ENCODE data around the gene VCPKMT.
"Not testable (repeated sequence)": the region's sequence is repeated elsewhere in the genome, so short reads cannot be mapped to it uniquely, and the experiment has no call there.

Gene VCPKMT

GRCh38 chr14:50091240-50091913, 25.0 kb downstream of the VCPKMT start:
- no peak for DNase-seq

- DNase-seq, result no peak
These were observed 27.2 kb downstream of the VCPKMT start for GRCh38 chr14:50089208-50089607.

GRCh38 chr14:50088731-50089130, 27.6 kb downstream of the VCPKMT start:
- DNase-seq, result no peak

- no peak for DNase-seq
These were observed 28.3 kb downstream of the VCPKMT start for GRCh38 chr14:50088117-50088515.

- DNase-seq, result peak; percentile 59
These were observed 28.8 kb downstream of the VCPKMT start for GRCh38 chr14:50087341-50088116.

- no peak for DNase-seq
These were observed 30.1 kb downstream of the VCPKMT start for GRCh38 chr14:50086321-50086711.

GRCh38 chr14:50085570-50086320, 30.6 kb downstream of the VCPKMT start:
- no peak for DNase-seq

DNA sequence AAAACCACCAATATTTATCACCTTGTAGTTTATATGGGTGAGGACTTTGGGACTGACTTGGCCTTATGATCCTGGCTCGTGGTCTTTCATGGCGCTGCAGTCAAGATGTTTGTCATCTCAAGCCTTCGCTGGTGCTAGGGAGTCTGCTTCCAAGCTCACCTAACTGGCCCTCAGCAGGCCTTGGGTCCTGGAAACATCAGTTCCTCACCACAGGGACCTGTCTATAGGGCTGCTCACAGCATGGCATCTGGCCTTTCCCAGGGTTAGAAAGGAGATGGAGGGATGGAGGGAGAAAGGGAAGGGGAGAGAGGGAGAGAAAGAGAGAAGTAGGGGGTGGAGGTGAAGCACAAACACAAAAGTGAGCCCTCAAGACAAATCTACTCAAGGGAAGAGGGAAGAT, 31.7 kb downstream of the VCPKMT start:
- no peak for DNase-seq

DNA sequence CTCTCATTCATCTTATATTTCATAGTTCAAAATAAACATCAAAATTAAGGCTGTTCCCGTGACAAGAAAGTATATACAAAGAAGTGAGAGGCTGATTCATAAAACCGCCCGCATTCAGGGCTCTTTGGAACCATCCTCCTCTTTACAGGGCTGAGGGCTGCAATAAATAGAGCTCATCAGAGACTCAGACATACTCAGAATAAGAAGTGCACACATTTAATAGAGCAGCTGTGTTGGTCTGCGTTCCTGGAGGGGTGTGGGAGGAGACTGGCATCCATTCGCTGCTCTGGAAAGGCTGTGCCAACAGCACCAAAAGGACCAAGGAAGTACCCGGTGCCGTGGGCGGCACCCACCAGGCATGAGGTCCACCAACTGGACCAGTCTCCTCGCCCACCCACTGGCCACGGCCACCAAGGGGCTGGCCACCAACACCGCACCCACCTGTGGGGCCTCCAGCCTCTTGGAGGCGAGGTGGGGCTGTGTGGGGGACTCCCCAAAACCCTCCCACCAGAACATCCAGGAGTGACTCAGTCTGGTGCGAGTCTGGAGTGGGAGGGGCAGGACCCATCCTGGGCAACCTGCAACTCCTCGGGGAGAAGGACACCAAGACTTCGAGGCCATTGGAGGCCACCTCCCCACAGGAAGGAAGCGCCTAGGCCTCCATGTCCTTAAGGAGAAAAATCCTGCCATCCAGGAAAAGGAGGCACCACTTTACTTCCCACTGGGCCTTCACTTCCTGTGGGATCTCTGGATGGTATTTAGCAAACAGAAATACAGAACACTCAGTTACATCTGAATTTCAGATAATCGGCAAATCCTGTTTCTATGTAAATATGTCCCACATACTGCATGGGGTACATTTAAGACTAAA, 32.7 kb downstream of the VCPKMT start:
- no peak for DNase-seq

DNA sequence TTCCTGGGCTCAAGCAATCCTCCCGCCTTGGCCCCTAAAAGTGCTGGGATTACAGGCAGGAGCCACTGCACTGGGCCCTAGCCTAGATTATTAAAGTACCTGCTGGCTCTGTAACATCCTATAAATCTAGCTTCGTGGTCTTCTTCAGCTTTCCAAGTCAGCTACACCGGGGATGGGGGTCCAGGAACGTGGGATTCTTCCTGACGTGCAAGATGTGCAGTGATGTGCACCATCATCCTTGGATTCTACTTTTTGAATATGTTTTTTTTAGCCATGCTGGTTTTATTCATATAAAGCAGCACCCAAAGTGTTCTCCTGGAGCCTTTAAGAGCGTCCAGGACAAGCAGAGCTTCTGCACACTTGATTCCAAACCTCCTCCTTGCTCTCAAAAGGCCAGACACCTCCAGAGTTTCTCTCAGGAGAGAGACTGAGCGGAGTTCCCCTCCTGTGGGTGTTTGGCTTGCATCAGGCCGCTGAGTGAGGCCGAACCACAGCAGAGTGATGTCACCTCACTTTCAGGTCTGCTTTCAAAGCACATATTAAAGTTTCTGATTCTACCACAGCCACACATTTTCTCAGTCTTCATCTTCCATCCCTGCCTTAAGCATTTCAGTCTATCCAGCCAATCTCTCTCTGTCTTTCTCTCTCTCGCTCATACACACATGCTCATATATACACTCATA, 33.4 kb downstream of the VCPKMT start:
- DNase-seq, result no peak

GRCh38 chr14:50082308-50082742, 34.0 kb downstream of the VCPKMT start:
- DNase-seq, result no peak

- DNase-seq, result not testable (repeated sequence)
These were observed 37.3 kb downstream of the VCPKMT start for GRCh38 chr14:50079103-50079502.

DNA sequence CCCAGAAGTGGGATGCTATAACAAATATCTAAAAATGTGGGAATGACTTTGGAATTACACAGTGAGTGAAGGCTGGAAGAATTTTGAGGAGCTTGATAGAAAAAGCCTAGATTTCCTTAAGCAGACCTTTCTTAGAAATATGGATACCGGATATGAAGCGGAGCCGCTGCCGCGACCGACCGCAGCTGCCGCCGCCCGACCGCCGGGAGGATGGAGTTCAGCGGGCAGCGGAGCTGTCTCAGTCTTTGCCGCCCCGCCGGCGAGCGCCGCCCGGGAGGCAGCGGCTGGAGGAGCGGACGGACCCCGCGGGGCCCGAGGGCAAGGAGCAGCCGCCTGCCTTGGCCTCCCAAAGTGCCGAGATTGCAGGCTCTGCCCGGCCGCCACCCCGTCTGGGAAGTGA, 42.7 kb downstream of the VCPKMT start:
- not testable (repeated sequence) for DNase-seq

DNA sequence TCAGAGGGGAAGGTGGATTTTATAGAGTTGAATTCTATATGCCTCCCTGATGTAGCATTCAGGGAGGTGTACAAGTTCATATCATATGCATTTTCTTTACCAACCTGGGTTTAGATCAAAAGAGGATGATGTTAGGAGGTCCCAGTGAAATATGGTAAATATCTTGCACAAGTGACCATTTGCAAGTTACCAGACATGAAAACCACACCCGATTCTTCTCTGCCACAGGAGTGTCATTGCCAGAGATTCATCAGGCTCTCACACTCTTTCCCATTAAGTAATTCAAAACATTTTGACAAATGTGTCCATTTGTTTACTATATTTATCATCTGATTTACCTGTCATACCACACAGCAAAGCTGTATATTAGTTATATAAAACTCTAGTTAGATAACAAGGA, 44.0 kb downstream of the VCPKMT start:
- no peak for DNase-seq

DNA sequence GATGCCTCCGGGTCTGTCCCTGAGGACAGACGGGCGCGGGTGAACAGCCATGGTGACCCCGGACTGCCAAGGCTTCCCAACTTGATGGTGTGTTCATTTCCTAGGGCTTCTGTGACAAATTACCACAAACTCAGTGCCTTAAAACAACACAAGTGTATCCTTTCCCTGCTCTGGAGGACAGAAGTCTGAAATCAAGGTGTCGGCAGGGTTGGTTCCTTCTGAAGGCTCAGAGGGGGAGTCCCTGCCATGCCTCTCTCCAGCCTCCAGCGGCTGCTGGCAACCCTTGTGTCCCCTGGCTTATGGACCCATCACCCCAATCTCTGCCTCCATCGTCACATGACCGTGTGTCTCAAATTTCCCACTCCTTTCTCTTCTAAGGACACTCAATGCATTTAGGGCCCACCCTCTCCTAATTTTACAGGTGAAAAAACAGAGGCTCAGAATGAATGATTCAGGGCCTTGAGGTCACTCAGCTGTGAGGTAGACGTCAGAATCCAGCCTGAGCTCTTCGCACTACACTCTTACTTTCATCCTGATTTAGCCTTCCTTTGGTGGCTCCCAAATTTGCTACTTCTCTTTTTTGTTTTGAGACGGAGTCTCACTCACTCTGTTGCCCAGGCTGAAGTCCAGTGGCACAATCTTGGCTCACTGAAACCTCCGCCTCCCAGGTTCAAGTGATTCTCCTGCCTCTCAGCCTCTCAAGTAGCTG, 45.4 kb downstream of the VCPKMT start:
- DNase-seq, result no peak

GRCh38 chr14:50070230-50070629, 46.1 kb downstream of the VCPKMT start:
- DNase-seq, result no peak

DNA sequence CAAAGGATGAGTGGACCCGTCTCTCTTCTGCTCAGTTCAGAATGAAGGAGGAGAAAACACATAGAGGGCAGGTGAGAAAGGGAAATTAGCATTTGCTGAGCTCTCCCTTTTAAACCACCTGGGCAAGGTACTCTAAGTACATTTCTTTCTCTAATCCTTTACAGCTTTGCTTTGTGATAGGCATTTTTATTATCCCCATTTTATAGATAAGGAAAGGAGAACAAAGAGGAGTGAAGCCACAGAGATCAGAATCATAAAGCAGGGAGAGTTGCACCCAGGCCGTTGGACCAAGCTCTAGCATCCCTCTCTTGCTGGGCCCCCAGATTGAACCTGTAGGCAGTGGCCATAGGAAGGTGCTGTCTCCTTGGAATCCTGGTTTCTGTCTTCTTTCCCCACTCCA, 47.0 kb downstream of the VCPKMT start:
- no peak for DNase-seq

- no peak for DNase-seq
These were observed 47.9 kb downstream of the VCPKMT start for GRCh38 chr14:50068496-50068895.

DNA sequence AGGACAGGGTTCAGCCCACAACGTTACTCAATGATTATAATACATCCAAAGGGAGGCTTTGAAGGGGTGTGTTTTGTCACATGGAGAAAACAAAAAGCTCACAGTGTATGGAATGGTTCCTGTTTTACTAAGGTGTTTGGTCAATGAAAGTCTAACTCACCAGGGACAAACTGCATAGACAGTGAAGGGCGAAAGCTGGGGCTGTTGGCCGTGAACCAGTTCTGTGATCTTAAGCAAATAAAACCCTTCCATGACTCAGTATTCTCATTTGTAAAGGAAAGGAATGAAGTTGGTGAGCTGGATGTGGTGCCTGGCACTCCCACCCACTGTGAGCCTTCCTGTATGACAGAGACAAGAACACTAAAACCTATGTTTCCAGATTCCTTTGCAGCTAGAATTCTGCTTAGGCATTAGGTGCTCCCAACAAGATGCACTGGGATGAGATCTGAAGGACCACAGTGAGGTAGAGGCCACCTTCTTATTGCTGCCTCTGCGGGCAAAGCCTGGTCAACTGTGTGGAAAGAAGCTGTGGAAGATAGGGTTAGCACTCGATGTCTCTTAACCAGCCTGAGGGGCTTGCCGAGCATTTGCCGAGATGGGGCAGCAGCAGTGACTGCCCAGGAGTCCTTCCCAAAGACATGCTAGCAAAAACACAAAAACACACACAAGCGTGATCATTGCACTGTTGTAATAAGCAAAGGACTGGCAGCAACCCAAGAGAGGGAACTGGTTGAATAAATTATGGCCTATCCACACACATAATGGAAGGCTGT, 48.5 kb downstream of the VCPKMT start:
- DNase-seq, result no peak

DNA sequence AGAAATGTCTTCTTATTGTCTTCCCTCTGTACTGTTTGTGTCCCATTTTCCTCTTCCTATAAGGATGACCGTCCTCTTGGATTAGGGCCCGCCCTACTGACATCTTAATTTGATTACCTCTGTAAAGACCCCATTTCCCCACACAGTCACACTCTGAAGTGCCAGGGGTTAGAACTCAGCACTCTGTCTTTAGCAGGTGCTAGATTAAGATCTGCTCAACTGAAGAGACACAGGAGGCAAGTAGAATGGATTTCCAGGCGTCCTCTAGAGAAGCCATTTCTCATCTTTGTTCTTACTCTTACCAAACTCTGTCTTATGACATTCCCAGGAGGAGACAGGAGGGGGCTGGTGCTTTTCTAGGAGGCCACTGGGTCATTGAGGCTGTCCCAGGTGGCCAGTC, 50.8 kb downstream of the VCPKMT start:
- DNase-seq, result peak; percentile 24

DNA sequence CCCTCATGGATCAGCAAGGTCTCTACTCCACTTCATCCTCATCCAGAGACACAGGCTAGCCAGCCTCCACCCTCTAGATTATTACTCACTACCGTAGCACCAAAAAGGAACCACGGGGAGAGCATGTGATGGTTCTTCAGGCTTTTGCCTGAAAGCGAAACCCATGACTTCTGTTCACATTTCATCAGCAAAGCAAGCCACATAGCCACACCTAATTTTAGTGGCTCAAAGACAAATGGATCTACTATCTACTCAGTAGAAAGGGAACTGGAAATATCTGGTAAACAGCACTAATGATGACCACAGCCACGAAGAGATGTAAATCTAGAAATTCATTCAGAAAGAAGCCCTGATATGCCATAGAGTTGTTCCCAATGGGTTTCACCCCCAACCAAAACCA, 51.4 kb downstream of the VCPKMT start:
- DNase-seq, result peak; percentile 90

Measured in OCI-M1 (cell line).